GM12878 (cell line): ENCODE data around the gene PCNX1. TPM values are rescaled to one million over a fixed set of nuclear protein-coding genes. Genes with fewer than 3 reads are reported as not detected.

Experiments used
- ATAC-seq: fragments of 200-7000 bp; cut with Tn5 transposase; 3 replicates; pipeline ENCODE4 v1.9.1; 2020; ENCODE audit warnings: mild to moderate bottlenecking, moderate library complexity
- BruUV-seq: library from RNA; stranded (reverse); fragments of 400-500 nt; replicated peaks from 2 replicates; lab custom pipeline; 2021; lab: Mats Ljungman, UMichigan
- CTCF ChIA-PET: fragments of 300-600 bp; sonication (Branson Sonifier 250); formaldehyde crosslinking; extraction: SDS; loops from one replicate; lab custom pipeline; 2021; ENCODE audit warnings: inconsistent platforms; lab: Yijun Ruan, JAX
- POLR2A ChIA-PET: fragments of 350-600 bp; formaldehyde crosslinking; extraction: SDS; loops from one replicate; lab custom pipeline; 2021; ENCODE audit warnings: inconsistent platforms; lab: Charles Lee
- RAD21 ChIA-PET: fragments of 300-600 bp; sonication (Branson Sonifier 250); formaldehyde crosslinking; loops from one replicate; lab custom pipeline; 2023; ENCODE audit warnings: antibody characterized with exemption; ENCODE audit not compliant: unreplicated experiment; lab: Charles Lee
- SMC1A ChIA-PET: fragments of 300-600 bp; sonication (Branson Sonifier 250); formaldehyde crosslinking; loops from one replicate; lab custom pipeline; 2023; ENCODE audit not compliant: unreplicated experiment, uncharacterized antibody; lab: Charles Lee
- DNase-seq: peaks from one replicate; pipeline ENCODE4 v3.0.0-alpha.2; 2011; ENCODE audit warnings: low read depth, low spot score
- FAIRE-seq: peaks from 3 replicates; lab custom pipeline; 2011; peaks lifted over from hg19 to GRCh38; lab: Jason Lieb, UNC
- H2AFZ ChIP-seq: 2 replicates; pipeline ENCODE4 v1.6.0; 2011; ENCODE audit warnings: low read depth, low read length, control low read depth; ENCODE audit not compliant: control insufficient read depth
- H3K27ac ChIP-seq: 2 replicates; pipeline ENCODE4 v1.5.1; 2011; ENCODE audit warnings: control low read depth; ENCODE audit not compliant: control insufficient read depth, insufficient read depth
- H3K27me3 ChIP-seq, 2 experiments: replicated peaks in 1 of 2; 2 replicates each; pipeline versions ENCODE4 v1.6.0 to v1.6.1; 2011; ENCODE audit warnings: low read length in 1 of 2; ENCODE audit not compliant: control insufficient read depth in 2 of 2, insufficient read depth in 2 of 2
- H3K36me3 ChIP-seq, 2 experiments: 2 replicates each; pipeline ENCODE4 v1.5.1; 2011; ENCODE audit warnings: low read length in 1 of 2; ENCODE audit not compliant: control insufficient read depth in 2 of 2, insufficient read depth in 2 of 2
- H3K4me1 ChIP-seq: 2 replicates; pipeline ENCODE4 v1.6.1; 2011; ENCODE audit warnings: mild to moderate bottlenecking, low read length, moderate library complexity, mixed read lengths; ENCODE audit not compliant: control insufficient read depth, insufficient read depth
- H3K4me2 ChIP-seq: 2 replicates; pipeline ENCODE4 v1.6.0; 2011; ENCODE audit warnings: control low read depth; ENCODE audit not compliant: control insufficient read depth, insufficient read depth
- H3K4me3 ChIP-seq: fragments of 200-600 bp; sonication (generic); 2 replicates; pipeline ENCODE4 v1.5.1; 2016
- H3K79me2 ChIP-seq: 2 replicates; pipeline ENCODE4 v1.6.0; 2011; ENCODE audit warnings: low read length; ENCODE audit not compliant: control insufficient read depth, insufficient read depth
- H3K9ac ChIP-seq: 2 replicates; pipeline ENCODE4 v1.8.0; 2011; ENCODE audit warnings: low read length, control low read depth, mixed read lengths; ENCODE audit not compliant: control insufficient read depth, insufficient read depth
- H3K9me3 ChIP-seq: replicated peaks from 3 replicates; pipeline ENCODE4 v1.5.1; 2011; ENCODE audit warnings: mild to moderate bottlenecking, low read length; ENCODE audit not compliant: control insufficient read depth, insufficient read depth
- H4K20me1 ChIP-seq: 2 replicates; pipeline ENCODE4 v1.6.0; 2011; ENCODE audit not compliant: control insufficient read depth, insufficient read depth
- JUNB ChIP-seq: IDR thresholded peaks from 2 replicates; pipeline ENCODE4 v1.6.1; 2016; ENCODE audit warnings: antibody characterized with exemption, mild to moderate bottlenecking
- PAX5 ChIP-seq: IDR thresholded peaks from 2 replicates; pipeline ENCODE4 v1.6.1; 2011; ENCODE audit warnings: low read depth, low read length, borderline replicate concordance
- RELB ChIP-seq: fragments of 450-650 bp; IDR thresholded peaks from 2 replicates; pipeline ENCODE4 v1.6.1; 2017; ENCODE audit warnings: low read depth, mild to moderate bottlenecking, moderate library complexity
- SMARCA5 ChIP-seq: fragments of 450-650 bp; IDR thresholded peaks from 2 replicates; pipeline ENCODE4 v1.6.1; 2017; ENCODE audit warnings: mild to moderate bottlenecking
- WGBS: methylation state at CpG from one replicate; pipeline ENCODE4 v1.1.6; 2016; ENCODE audit warnings: low lambda C conversion rate; ENCODE audit not compliant: insufficient replicate concordance, insufficient coverage; ENCODE audit errors: missing lambda C conversion rate; 5-methylcytosine and 5-hydroxymethylcytosine counted together
- in situ Hi-C: fragments of 300-500 bp; cut with MboI; formaldehyde crosslinking; loops from 9 replicates; pipeline ENCODE4 v1.14.3; 2018; ENCODE audit warnings: mixed read lengths
- intact Hi-C: fragments of 100-400 bp; cut with micrococcal nuclease; formaldehyde crosslinking; loops from one replicate; pipeline ENCODE4 v1.14.2; 2022; ENCODE audit not compliant: unreplicated experiment
- polyA plus RNA-seq, 11 experiments: library from polyadenylated mRNA; depleted of rRNA in 4 of 11; unstranded in 6 of 11; stranded (reverse) in 5 of 11; fragments of >200 nt; fragmentation: Nextera tagmentation in 4 of 11; fragmentation: Illumina TruSeq in 1 of 11; extraction: Ambion mirVana in 4 of 11; extraction: Trizol in 1 of 11; gene quantifications; 1 replicate in 1 of 11; 2 replicates in 10 of 11; pipeline versions ENCODE4 v1.2.1 to v1.2.3, GENCODE V29; 2011 to 2016; ENCODE audit warnings: inconsistent platforms in 2 of 11, missing spikeins in 2 of 11, low read depth in 1 of 11
- total RNA-seq, 4 experiments: library from RNA; depleted of rRNA in 3 of 4; stranded (reverse); fragments of >200 nt in 3 of 4; fragmentation: Illumina TruSeq in 1 of 4; extraction: Trizol in 1 of 4; gene quantifications; 2 replicates each; pipeline versions ENCODE4 v1.2.1 to v1.2.3, GENCODE V29; 2013 to 2021

Gene PCNX1
- total and polyA plus RNA-seq, 10 of the 15 experiments (the other 5 are each of a cell fraction or from before 2014, with no cell fraction given) = 4.6 to 53.9 (median 20.5) TPM

GRCh38 chr14:71115821-71116567 lies 208.7 kb downstream of the PCNX1 start:
- Histone ChIP-seq H3K9me3 (no peaks in the 10 kb centered on the region), H3K27me3 (no peaks in the 10 kb centered on the region), H3K36me3 (no peaks in the 10 kb centered on the region), H3K9ac (no peak overlapping the region), H3K79me2 (no peaks in the 10 kb centered on the region), H4K20me1 (no peaks in the 10 kb centered on the region), H2AFZ (no peak overlapping the region), H3K27ac (no peak overlapping the region), H3K4me2 (no peak overlapping the region), H3K4me3 (no peak overlapping the region), H3K4me1 (peaks cover 4% of the 10 kb centered on the region)
- ATAC-seq (peak; percentile 42), DNase-seq (no peak), FAIRE-seq (no peak)
- ChIA-PET SMC1A (interaction anchor here (1.1 to 1.6 kb wide), 2 partner anchors 18 to 55 kb away, joined by 3 read pairs; no protein-coding TSS in a partner anchor), RAD21 (interaction anchor here (1.2 kb wide), 1 partner anchor 637 kb away, joined by 5 read pairs; no protein-coding TSS in a partner anchor), CTCF (interaction anchor here (1.5 to 3.7 kb wide), 4 partner anchors 9 to 739 kb away, joined by 6 to 12 read pairs (median 8); no protein-coding TSS in a partner anchor), POLR2A (no interaction called here)
- WGBS = 74% methylated on average over 7 of the region's 7 CpGs
- intact Hi-C loops = no loop called here
- TF ChIP-seq JUNB = no peak
- TF ChIP-seq SMARCA5 = no peak
- in situ Hi-C loops = no loop called here
- no TSS peak for BruUV-seq

- no peaks in the 10 kb centered on the region for H3K27me3 ChIP-seq
- peak; percentile 56; the same call in 1 of the 2 replicates for TF ChIP-seq PAX5
- no peak for TF ChIP-seq RELB
- WGBS = 55% methylated on average over 8 of the region's 8 CpGs
- FAIRE-seq (peak; percentile 41), ATAC-seq (peak; percentile 76), DNase-seq (peak; percentile 25)
- no peak overlapping the region for H3K4me3 ChIP-seq
- intact Hi-C loops (no loop called here), in situ Hi-C loops (no loop called here)
- no peak overlapping the region for H2AFZ ChIP-seq
- ChIA-PET SMC1A (no interaction called here), POLR2A (no interaction called here), CTCF (interaction anchor here (3.7 kb wide), 1 partner anchor 739 kb away, joined by 12 read pairs; no protein-coding TSS in a partner anchor), RAD21 (interaction anchor here (0.8 kb wide), 1 partner anchor 13 kb away, joined by 3 read pairs; no protein-coding TSS in a partner anchor)
- no peak overlapping the region for H3K9ac ChIP-seq
- no peak overlapping the region for H3K4me2 ChIP-seq
- H3K27ac ChIP-seq = no peak overlapping the region
- H3K4me1 ChIP-seq = peaks cover 4% of the 10 kb centered on the region
- no peaks in the 10 kb centered on the region for H3K79me2 ChIP-seq
- H4K20me1 ChIP-seq = no peaks in the 10 kb centered on the region
- no peaks in the 10 kb centered on the region for H3K9me3 ChIP-seq
- no TSS peak for BruUV-seq
- H3K36me3 ChIP-seq = no peaks in the 10 kb centered on the region
These were observed 209.4 kb downstream of the PCNX1 start for GRCh38 chr14:71116568-71117122.
